ENCODE measurements around the gene HIF1A.
A peak's percentile ranks its signal among the peaks of the same experiment; 100 is the strongest.
"Not testable (repeated sequence)": the region's sequence is repeated elsewhere in the genome, so short reads cannot be mapped to it uniquely, and the experiment has no call there.

The HIF1A gene

DNA sequence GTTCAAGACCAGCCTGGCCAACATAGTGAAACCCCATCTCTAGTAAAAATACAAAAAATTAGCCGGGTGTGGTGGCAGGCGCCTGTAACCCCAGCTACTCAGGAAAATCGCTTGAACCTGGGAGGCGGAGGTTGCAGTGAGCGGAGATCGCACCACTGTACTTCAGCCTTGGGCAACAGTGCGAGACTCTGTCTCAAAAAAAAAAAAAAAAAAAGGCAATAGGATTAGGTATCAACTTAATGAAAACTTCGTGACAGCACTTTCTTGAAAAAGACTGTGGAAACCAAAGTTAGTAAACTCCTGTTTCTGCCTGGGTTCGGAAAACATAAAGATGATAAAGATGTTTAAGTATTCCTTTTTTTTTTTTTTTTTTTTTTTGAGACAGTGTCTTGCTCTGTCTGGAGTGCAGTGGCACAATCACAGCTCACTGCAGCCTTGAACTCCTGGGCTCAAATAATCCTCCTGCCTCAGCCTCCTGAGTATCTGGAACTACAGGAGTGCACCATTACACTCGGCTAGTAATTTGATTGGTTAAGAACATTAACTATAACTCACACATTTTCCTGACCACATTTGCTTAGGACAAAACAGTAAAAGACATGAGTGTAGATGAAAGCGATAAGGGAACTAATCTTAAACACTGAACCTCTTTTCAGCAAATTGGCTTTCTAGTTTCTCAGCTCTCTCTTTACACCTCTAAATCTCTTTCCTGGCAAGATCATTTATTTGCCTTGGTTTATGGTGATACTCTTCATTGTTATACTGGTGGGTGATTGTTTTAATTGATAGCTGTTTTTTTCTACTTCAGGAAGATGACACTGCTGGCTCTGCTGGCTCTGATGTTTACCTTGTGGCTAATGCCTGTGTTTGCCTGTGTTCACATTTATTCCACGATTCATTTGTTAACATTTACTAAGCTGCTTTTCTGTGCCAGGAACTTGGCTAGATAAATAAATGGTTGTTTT, 15.8 kb downstream of the HIF1A start:
- peak in 1 of 5 experiments; percentile 42 for DNase-seq

DNA sequence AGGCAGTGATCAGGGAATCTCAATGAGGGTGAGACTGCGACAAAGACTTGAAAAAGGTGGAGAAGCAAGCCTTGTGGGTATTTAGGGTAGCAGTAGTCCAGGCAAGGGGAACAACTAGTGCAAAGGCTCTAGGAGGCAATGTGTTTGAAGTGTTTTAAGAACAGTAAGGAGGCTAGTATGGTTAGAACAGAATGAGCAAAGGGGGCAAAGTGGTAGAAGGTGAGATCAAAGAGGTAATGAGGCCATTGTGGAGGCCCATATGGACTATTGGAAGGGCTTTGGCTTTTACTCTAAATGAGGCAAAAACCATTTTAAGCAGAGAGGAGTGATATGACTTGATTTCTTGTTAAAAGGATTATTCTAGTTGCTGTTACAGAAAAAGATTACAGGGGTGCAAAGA, 16.8 kb downstream of the HIF1A start:
- no peak for DNase-seq

DNA sequence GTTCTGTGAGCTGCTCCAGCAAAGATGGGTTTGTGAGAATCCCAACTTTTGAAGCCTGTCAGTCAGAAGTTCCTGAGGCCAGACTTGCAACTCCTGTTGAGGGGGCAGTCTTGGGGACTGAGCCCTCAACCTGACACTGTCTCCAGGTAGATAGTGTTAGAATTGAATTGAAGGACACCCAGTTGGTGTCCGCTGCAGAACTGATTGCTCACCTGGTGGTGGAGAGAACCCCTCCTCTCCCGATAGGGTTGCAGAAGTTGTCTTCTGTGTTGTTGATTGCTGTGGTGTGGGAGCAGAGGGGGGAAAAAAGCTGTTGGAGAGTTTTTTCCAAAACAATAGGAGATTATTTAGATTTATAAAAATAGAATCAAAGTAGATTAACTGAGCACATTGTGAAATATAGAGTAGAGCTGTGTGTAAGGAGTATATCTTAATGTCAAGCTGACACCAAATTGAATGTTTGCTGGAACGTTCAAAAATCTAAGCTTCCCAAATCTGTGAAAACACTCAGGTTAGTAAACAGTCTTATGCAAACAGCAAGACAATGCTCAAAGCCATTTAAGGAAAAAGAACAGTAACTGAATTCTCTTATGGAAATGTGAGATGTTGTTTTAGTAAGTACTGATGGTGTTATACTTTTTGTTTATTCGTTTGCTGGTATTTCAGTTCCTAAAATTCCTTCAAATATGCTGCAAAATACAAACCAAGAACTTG, 18.6 kb downstream of the HIF1A start:
- no peak for DNase-seq

DNA sequence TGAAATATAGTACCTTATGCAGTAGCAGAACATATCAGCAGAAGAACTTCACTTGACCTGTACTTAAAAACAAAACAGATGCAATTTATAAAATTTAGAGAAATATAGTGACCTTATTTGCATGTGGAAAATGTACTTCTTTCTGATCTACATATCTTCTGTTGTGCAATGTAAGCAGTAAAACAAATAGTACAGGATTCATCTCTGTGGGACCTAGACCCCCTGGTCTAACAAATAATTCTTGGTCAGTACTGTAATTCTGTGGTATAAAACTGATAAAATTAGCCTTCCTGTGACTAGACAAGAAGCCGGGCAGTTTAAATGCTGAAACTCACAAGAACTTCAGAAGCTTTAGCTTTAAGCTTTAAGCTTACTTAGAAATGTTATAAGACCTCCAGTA, 21.6 kb downstream of the HIF1A start:
- DNase-seq = no peak

DNA sequence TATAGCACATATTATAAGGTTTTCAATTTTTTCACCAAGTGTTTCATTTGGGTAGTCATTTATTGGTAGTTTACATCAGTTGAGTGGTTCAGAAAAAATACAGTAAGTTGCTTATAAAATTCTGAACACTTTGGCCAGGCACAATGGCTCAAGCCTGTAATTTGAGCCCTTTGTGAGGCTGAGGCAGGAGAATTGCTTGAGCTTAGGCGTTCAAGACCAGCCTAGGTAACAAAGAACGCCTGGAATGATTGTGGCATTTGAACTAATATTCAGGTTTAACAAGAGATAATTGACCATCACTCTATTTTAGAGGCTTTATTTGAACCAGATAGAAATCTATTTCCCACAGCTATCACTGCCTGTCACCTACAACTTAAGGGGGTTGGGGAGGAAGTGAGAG, 22.7 kb downstream of the HIF1A start:
- no peak for DNase-seq

DNA sequence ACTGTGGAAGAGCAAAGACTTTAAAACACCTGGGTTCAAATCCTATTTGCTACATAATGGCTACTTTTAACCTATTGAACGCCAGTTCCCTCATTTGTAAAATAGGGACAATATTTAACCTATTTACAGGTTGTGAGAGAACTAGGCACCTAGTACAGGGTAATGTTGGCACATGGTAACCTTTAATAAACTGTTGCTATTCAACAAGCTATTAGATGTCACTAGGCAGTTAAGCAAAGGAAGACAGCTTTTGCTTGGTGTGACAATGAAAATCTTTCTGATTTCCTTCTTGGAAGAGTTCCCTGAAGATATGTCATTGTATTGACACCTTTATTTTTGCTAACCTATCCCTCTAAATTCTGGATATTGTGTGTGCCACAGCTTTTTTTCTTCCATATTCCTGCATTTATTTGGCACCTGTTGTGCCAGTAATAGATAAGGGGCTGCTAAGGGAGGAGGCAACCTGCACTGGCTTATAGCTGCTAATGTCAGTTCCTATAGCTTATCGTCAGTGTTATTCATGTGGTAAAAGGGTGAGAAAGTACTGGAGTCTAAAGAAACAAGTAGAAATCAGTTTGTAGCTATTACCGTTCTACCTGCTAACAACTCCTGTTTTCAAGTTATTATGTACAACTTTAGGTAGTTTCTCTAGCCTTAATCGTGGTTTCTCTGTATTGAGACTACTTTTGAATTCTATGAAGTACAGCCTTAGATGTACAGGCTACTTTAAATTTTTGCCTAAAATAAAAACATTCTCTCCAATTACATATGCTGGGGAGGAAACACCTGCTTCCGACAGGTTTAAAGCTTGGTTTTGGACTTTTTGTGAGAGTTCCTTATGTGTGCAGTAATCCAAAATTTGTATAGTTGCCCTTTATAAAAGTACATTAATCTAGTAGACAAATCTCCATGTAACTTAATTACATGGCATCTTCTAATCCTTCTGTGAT, 24.3 kb downstream of the HIF1A start:
- peak in 1 of 5 experiments; percentile 47 for DNase-seq

DNA sequence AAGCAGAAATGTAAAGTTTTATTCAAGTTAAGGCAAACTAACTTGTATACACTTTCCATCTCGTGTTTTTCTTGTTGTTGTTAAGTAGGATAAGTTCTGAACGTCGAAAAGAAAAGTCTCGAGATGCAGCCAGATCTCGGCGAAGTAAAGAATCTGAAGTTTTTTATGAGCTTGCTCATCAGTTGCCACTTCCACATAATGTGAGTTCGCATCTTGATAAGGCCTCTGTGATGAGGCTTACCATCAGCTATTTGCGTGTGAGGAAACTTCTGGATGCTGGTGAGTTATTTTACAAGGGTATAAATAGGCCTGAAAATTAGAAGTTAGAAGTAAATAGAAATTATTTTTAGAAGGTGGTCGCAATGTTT, 25.0 kb downstream of the HIF1A start:
- no peak for DNase-seq

DNA sequence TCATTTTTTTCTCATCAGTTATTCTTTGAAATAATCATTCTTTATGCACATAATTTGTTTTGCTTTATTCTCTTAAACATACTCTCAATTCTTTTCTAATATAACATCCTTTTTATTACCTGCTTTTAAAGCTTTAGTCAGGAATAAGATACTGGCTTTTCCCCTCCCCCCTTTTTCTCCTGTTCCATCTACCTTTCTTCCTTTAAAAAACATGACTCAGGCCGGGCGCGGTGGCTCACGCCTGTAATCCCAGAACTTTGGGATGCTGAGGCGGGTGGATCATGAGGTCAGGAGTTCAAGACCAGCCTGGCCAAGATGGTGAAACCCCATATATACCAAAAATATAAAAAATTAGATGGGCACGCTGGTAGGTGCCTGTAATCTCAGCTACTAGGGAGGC, 25.4 kb downstream of the HIF1A start:
- DNase-seq = no peak

DNA sequence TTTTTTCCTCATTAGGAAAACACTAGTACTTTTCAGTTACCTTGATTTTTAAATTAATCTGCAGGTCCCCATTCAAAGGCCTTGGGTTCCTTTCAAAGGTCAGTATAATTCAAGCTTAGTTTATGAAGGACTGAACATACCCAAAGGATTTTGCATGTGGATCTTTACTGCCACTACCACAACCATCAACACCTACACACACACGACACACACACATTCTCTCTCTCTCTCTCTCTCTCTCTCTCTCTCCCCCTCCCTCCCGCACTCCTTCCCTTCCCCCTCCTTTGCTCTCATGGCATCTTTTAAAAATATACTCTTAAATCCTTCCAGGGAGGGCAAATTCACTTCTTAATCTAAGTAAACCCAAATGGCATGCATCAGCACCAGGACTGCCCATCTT, 28.8 kb downstream of the HIF1A start:
- DNase-seq = peak in 1 of 5 experiments; percentile 11

DNA sequence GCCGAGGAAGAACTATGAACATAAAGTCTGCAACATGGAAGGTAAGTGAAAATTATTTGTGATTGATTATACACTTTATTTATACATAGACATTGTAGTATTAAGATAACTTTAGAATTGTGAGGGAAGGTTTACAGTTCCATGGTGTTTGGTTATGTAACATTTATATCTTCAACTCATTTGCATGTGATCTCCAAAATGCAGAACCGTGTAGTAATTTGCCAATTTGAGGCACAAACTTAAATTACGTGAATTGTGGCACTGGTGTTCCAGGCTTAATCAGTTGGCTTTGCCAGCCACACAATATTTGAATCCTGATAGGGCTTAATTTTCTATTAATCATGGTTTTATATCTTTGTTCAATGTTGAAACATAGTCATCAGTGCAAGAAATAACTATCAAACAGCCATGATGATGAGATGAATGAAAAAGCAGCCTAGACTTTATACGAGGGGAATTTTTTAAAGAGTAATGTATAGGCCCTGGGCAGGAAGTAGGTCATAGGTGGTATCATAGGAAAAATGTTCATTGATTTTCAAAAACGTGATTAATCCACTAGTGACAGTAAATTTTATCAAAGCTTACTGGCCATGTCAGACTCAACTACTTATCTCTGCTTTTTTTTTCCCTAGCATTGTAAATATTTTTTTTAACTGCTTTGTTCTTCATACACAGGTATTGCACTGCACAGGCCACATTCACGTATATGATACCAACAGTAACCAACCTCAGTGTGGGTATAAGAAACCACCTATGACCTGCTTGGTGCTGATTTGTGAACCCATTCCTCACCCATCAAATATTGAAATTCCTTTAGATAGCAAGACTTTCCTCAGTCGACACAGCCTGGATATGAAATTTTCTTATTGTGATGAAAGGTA, 31.7 kb downstream of the HIF1A start:
- peak in 1 of 5 experiments; percentile 20 for DNase-seq

DNA sequence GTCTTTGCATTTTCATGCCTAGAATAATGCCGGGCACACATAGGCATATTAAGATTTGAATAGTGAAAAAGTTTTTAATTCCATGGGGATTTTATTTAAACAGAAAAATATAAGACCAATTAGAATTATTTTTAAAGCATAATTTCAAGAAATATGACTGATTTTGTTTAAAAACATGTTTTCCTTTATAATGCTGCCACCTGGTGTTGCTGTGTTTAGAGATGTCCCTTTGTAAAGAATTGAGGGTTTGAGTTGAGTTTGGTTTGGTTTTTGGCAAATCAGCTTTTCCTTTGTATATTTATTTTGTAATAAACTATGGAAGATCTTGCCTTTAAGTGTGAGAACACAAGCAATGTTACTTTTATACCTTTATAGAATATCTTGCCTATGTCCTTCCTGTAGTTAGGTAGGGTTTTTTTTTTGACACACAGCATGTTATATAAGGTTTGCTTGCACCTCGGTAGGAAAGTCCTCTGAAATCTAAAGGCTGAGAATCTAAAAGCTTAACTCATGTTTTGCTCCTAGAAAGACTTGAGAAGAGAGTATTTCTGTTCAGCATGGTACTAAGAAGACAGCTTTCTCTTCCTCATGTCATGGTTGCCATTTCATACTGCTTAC, 35.6 kb downstream of the HIF1A start:
- DNase-seq = peak in 1 of 5 experiments; percentile 34

DNA sequence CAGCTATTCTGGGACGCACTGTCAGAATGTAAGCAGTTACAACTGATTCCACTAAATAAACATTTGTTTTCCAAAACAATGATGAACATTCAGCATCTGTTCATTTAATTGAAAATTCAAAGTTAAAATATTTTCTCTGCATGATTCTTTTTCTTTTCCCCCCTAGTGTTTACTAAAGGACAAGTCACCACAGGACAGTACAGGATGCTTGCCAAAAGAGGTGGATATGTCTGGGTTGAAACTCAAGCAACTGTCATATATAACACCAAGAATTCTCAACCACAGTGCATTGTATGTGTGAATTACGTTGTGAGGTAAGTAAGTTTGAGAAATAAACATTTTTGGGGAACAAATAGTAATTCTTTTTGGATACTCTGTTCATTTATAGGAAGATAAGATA, 38.7 kb downstream of the HIF1A start:
- no peak for DNase-seq

DNA sequence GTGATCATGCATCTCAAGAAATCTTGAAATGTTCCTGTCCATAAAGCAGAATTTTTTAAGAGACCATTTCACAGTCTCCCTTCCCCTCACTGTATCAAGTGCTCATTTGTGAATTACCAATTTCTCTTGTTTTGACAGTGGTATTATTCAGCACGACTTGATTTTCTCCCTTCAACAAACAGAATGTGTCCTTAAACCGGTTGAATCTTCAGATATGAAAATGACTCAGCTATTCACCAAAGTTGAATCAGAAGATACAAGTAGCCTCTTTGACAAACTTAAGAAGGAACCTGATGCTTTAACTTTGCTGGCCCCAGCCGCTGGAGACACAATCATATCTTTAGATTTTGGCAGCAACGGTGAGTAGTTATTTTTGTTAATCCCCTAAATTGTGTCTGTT, 41.4 kb downstream of the HIF1A start:
- DNase-seq = peak in 1 of 5 experiments; percentile 50

DNA sequence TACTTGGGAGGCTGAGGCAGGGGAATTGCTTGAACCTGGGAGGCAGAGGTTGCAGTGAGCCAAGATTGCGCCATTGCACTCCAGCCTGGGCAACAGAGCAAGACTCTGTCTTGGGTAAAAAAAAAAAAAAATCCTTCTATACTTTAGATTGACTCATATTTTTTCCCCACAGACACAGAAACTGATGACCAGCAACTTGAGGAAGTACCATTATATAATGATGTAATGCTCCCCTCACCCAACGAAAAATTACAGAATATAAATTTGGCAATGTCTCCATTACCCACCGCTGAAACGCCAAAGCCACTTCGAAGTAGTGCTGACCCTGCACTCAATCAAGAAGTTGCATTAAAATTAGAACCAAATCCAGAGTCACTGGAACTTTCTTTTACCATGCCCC, 42.6 kb downstream of the HIF1A start:
- no peak for DNase-seq

DNA sequence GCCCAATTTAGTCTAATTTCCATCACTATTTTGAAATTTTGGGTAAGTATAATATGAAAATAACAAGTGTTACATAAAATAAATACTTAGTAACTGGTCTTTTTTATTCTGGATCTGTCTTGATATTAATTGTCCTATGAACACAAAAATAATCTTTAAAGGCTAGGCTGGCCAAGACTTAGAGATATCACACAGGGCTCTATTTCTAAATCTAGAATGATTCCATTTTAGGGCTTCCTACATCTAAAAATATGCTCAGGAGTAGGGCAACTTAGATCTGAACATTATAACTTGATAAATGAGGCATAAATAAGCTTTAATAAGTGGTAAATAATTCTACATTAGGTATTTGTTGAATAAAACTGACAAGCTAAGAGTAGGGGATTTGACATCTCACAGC, 43.8 kb downstream of the HIF1A start:
- no peak for DNase-seq

DNA sequence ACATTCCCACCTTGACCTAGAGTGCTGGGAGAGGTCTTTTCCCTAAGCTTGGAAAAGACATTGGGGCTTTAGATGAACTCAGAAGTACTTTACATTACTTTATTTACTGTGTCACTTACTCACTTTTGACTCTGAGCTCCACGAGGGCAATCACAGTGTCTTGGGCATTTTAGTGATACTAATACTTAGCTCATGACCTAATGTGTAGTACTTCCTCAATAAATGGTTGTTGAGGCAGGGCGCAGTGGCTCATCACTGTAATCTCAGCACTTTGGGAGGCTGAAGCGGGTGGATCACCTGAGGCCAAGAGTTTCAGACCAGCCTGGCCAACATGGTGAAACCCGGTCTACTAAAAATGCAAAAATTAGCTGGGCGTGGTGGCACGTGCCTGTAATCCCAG, 47.1 kb downstream of the HIF1A start:
- DNase-seq = no peak

DNA sequence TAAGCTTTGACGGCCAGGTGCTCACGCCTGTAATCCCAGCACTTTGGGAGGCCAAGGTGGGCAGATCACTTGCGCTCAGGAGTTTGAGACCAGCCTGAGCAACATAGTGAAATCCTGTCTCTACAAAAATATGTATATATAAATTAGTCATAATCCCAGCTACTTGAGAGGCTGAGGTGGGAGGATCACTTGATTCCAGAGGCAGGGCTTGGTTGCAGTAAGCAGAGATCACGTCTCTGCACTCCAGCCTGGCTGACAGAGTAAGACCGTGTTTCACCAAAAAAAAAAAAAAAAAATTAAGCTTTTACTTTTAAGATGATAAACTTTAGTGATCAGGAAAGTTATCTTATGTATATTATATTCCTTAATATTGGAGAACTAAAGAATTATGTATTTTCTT, 48.9 kb downstream of the HIF1A start:
- DNase-seq = no peak

DNA sequence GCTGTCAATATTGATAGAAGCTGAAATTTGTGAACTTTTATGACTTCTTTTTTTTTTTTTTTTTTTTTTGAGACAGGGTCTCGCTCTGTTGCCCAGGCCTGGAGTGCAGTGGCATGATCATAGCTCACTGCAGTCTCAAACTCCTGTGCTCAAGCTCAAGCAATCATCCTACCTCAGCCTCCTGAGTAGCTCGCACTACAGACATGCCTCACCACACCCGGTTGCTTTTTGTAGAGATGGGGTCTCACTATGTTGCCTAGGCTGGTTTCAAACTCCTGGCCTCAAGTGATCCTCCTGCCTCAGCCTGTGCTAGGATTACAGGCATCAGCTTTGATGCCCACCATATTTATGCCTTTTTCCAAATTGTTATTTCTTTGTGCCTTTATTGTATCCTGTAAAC, 51.0 kb downstream of the HIF1A start:
- not testable (repeated sequence) for DNase-seq

DNA sequence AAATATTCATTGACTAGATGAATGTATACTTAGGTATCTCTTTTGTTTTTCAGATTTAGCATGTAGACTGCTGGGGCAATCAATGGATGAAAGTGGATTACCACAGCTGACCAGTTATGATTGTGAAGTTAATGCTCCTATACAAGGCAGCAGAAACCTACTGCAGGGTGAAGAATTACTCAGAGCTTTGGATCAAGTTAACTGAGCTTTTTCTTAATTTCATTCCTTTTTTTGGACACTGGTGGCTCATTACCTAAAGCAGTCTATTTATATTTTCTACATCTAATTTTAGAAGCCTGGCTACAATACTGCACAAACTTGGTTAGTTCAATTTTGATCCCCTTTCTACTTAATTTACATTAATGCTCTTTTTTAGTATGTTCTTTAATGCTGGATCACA, 51.6 kb downstream of the HIF1A start:
- no peak for DNase-seq

DNA sequence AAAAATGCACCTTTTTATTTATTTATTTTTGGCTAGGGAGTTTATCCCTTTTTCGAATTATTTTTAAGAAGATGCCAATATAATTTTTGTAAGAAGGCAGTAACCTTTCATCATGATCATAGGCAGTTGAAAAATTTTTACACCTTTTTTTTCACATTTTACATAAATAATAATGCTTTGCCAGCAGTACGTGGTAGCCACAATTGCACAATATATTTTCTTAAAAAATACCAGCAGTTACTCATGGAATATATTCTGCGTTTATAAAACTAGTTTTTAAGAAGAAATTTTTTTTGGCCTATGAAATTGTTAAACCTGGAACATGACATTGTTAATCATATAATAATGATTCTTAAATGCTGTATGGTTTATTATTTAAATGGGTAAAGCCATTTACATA, 52.0 kb downstream of the HIF1A start:
- no peak for DNase-seq

DNA sequence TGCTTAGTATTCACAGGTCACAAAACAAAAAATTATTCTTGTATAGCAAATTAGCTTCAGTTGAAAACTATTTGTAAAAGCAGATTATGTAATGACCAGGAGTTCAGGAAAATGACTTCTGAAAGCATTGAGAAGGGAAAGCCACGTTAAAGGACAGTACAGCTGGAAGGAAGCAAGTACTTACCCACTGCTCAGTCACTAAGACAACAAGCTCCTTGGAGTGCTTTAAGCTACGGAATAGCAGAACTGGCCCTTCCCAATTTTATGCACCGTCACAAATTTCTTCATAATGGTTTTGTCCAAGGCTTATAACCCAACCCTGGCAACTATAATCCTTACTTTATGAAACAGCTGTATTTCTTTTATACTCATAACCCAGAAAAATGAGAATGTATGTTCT, 54.0 kb downstream of the HIF1A start:
- DNase-seq = no peak

Measured in T-helper 2 cell (primary cell).